ENCODE data around the gene MTHFD1L. TPM values are rescaled to one million over a fixed set of nuclear protein-coding genes. Genes with fewer than 3 reads are reported as not detected.
"Not testable (repeated sequence)": the region's sequence is repeated elsewhere in the genome, so short reads cannot be mapped to it uniquely, and the experiment has no call there.

The MTHFD1L gene
- total and polyA plus RNA-seq, 9 of the 15 experiments (the other 6 are each of a cell fraction or from before 2014, with no cell fraction given), result 20.9 to 128 (median 61.0) TPM

GRCh38 chr6:151040888-151041521, 175.5 kb downstream of the MTHFD1L start (continued):
- peak; percentile 64 for TF ChIP-seq JUND (IDR thresholded peaks at IDR 0.05; ENCODE audit: borderline replicate concordance, low read depth, low read length)
- peak; percentile 80; the same call in 1 of the 3 replicates for TF ChIP-seq JUND (tag; IDR thresholded peaks at IDR 0.05; ENCODE audit: borderline replicate concordance, low read depth, low read length)
- peak; percentile 59; the same call in 1 of the 2 replicates for TF ChIP-seq PML (IDR thresholded peaks at IDR 0.05; ENCODE audit: low read length)
- TF ChIP-seq POLR2A (conservative IDR thresholded peaks at IDR 0.05), result 0 out of 2 replicates have a peak, but pooled peaks have one; percentile 27
- TF ChIP-seq CTBP1 (IDR thresholded peaks at IDR 0.05; ENCODE audit: borderline replicate concordance), result peak; percentile 79
- TF ChIP-seq SMARCE1 (IDR thresholded peaks at IDR 0.05), result peak; percentile 63
- TF ChIP-seq NR4A1 (CRISPR knock-in tag; IDR thresholded peaks at IDR 0.05); MYC (CRISPR knock-in tag; IDR thresholded peaks at IDR 0.05; ENCODE audit: borderline replicate concordance, low read depth): not testable (repeated sequence)
- TF ChIP-seq NR4A1 (tag; IDR thresholded peaks at IDR 0.05), result 0 out of 2 replicates have a peak, but pooled peaks have one; percentile 53
- TF ChIP-seq EP400 (IDR thresholded peaks at IDR 0.05), result peak; percentile 79
- TF ChIP-seq, protein P1, sequence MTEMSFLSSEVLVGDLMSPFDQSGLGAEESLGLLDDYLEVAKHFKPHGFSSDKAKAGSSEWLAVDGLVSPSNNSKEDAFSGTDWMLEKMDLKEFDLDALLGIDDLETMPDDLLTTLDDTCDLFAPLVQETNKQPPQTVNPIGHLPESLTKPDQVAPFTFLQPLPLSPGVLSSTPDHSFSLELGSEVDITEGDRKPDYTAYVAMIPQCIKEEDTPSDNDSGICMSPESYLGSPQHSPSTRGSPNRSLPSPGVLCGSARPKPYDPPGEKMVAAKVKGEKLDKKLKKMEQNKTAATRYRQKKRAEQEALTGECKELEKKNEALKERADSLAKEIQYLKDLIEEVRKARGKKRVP (CRISPR knock-in tag; IDR thresholded peaks at IDR 0.05), result peak; percentile 87
- TF ChIP-seq, protein P2, sequence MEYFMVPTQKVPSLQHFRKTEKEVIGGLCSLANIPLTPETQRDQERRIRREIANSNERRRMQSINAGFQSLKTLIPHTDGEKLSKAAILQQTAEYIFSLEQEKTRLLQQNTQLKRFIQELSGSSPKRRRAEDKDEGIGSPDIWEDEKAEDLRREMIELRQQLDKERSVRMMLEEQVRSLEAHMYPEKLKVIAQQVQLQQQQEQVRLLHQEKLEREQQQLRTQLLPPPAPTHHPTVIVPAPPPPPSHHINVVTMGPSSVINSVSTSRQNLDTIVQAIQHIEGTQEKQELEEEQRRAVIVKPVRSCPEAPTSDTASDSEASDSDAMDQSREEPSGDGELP (CRISPR knock-in tag; IDR thresholded peaks at IDR 0.05; ENCODE audit: borderline replicate concordance), result peak; percentile 85
- TF ChIP-seq CREM (IDR thresholded peaks at IDR 0.05; ENCODE audit: low read depth), result peak; percentile 91
- TF ChIP-seq HDAC1 (IDR thresholded peaks at IDR 0.05), result peak in 1 of 2 experiments; percentile 73; a peak in 2 of 4 replicates
- TF ChIP-seq NEUROD1 (IDR thresholded peaks at IDR 0.05; ENCODE audit: borderline replicate concordance, low read depth, low read length, partially characterized antibody), result peak; percentile 56
- peak; percentile 97 for TF ChIP-seq ATF3 (IDR thresholded peaks at IDR 0.05)
- TF ChIP-seq ATF3 (CRISPR knock-in tag; conservative IDR thresholded peaks at IDR 0.05), result peak; percentile 95
- peak; percentile 28; the same call in 1 of the 2 replicates for TF ChIP-seq PHF8 (IDR thresholded peaks at IDR 0.05; ENCODE audit: borderline replicate concordance, low read length)
- TF ChIP-seq LEF1 (IDR thresholded peaks at IDR 0.05), result peak; percentile 60; the same call in 1 of the 2 replicates
- peak; percentile 79 for TF ChIP-seq BHLHE40 (IDR thresholded peaks at IDR 0.05; ENCODE audit: low read length)
- TF ChIP-seq, protein P3, sequence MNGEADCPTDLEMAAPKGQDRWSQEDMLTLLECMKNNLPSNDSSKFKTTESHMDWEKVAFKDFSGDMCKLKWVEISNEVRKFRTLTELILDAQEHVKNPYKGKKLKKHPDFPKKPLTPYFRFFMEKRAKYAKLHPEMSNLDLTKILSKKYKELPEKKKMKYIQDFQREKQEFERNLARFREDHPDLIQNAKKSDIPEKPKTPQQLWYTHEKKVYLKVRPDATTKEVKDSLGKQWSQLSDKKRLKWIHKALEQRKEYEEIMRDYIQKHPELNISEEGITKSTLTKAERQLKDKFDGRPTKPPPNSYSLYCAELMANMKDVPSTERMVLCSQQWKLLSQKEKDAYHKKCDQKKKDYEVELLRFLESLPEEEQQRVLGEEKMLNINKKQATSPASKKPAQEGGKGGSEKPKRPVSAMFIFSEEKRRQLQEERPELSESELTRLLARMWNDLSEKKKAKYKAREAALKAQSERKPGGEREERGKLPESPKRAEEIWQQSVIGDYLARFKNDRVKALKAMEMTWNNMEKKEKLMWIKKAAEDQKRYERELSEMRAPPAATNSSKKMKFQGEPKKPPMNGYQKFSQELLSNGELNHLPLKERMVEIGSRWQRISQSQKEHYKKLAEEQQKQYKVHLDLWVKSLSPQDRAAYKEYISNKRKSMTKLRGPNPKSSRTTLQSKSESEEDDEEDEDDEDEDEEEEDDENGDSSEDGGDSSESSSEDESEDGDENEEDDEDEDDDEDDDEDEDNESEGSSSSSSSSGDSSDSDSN (IDR thresholded peaks at IDR 0.05; ENCODE audit: borderline replicate concordance in 1 of 2, low read depth in 2 of 2, low read length in 2 of 2), result peak in 1 of 2 experiments; percentile 87; a peak in 2 of 4 replicates
- peak; percentile 67 for TF ChIP-seq MYC (IDR thresholded peaks at IDR 0.05; ENCODE audit: low read depth, low read length)

Data from K562 (cell line).